Gastrocnemius medialis (tissue), 4 donors: ENCODE data around the gene CFAP44. TPM values are rescaled to one million over a fixed set of nuclear protein-coding genes. Genes with fewer than 3 reads are reported as not detected.

ENCODE experiments used
- ATAC-seq, 2 donors: fragments of 150-250 bp; one replicate each; pipeline ENCODE4 v1.9.1; 2016
- DNase-seq, 2 donors: peaks; one replicate each; pipeline ENCODE4 v3.0.0-alpha.2; 2019
- H3K27ac ChIP-seq, 4 donors: fragments of 200-600 bp; sonication (generic); 1 replicate in 1 of 4; 2 replicates in 3 of 4; pipeline ENCODE4 v1.5.1; 2016 to 2018; ENCODE audit warnings: mild to moderate bottlenecking in 2 of 4, moderate library complexity in 1 of 4
- H3K27me3 ChIP-seq, 3 donors: fragments of 200-600 bp; sonication (generic) in 2 of 3; 1 replicate in 1 of 3; 2 replicates in 2 of 3; pipeline versions ENCODE4 v1.5.1 to v1.6.0; 2016 to 2019; ENCODE audit warnings: mild to moderate bottlenecking in 1 of 3, moderate library complexity in 1 of 3
- H3K36me3 ChIP-seq, 2 donors: fragments of 200-600 bp; sonication (generic) in 1 of 2; one replicate each; pipeline ENCODE4 v1.5.1; 2017 to 2018
- H3K4me1 ChIP-seq, 2 donors: fragments of 200-600 bp; sonication (generic) in 1 of 2; one replicate each; pipeline ENCODE4 v1.5.1; 2016 to 2017; ENCODE audit warnings: mild to moderate bottlenecking in 2 of 2
- H3K4me3 ChIP-seq, 4 donors: fragments of 200-600 bp; sonication (generic) in 3 of 4; 1 replicate in 1 of 4; 2 replicates in 3 of 4; pipeline ENCODE4 v1.5.1; 2016 to 2019; ENCODE audit warnings: mild to moderate bottlenecking in 2 of 4
- H3K9me3 ChIP-seq, 3 donors: fragments of 200-600 bp; sonication (generic) in 2 of 3; 1 replicate in 1 of 3; 2 replicates in 2 of 3; pipeline ENCODE4 v1.5.1; 2016 to 2019
- CTCF ChIP-seq, 5 experiments: fragments of 450-650 bp in 3 of 5; fragments of 200-600 bp in 2 of 5; sonication (generic) in 2 of 5; IDR thresholded peaks in 4 of 5; conservative IDR thresholded peaks in 1 of 5; 1 replicate in 4 of 5; 2 replicates in 1 of 5; pipeline ENCODE4 v1.5.1; 2016 to 2019; ENCODE audit warnings: antibody characterized with exemption in 5 of 5, mild to moderate bottlenecking in 3 of 5, moderate library complexity in 3 of 5
- POLR2A ChIP-seq, 2 donors: fragments of 450-650 bp; IDR thresholded peaks; one replicate each; pipeline ENCODE4 v1.6.1; 2017; ENCODE audit warnings: antibody characterized with exemption in 2 of 2, mild to moderate bottlenecking in 2 of 2, moderate library complexity in 2 of 2
- in situ Hi-C, 4 donors: fragments of 200-750 bp; cut with MboI; loops; one replicate each; pipeline versions ENCODE4 v1.15.0 to v1.8.0; 2017; ENCODE audit warnings: low sequenced_read_pairs in 4 of 4
- intact Hi-C: fragments of 100-400 bp; cut with DNase I; formaldehyde crosslinking; loops from one replicate; pipeline ENCODE4 v1.15.1; 2023; ENCODE audit warnings: low total_unique reads
- total RNA-seq, 4 donors: library from RNA; depleted of rRNA; stranded (reverse); fragments of >200 nt; gene quantifications; one replicate each; pipeline versions ENCODE4 v1.1.0 to v1.2.3, GENCODE V29; 2016

Gene CFAP44
- total RNA-seq, 4 donors from 2014 or later, result 0.40 to 2.3 (median 0.97) TPM

- DNase-seq, result no peak
- H3K4me3 ChIP-seq, result no peak overlapping the region
- TF ChIP-seq POLR2A (IDR thresholded peaks at IDR 0.05), result no peak
- TF ChIP-seq CTCF (IDR thresholded peaks at IDR 0.05 in 4 of 5, conservative IDR thresholded peaks at IDR 0.05 in 1 of 5), result no peak
- H3K9me3 ChIP-seq, result no peaks in the 10 kb centered on the region
- H3K27ac ChIP-seq, result no peak overlapping the region
- H3K36me3 ChIP-seq, result no peaks in the 10 kb centered on the region
- ATAC-seq, result no peak
- in situ Hi-C loops, result no loop called here
- H3K27me3 ChIP-seq, result no peaks in the 10 kb centered on the region
- H3K4me1 ChIP-seq, result no peaks in the 10 kb centered on the region
- intact Hi-C loops, result no loop called here
These were observed 1.7 kb downstream of the CFAP44 start for GRCh38 chr3:113439606-113440005.

- H3K4me1 ChIP-seq, result no peaks in the 10 kb centered on the region
- H3K27ac ChIP-seq, result no peak overlapping the region
- DNase-seq, result no peak
- no peaks in the 10 kb centered on the region for H3K9me3 ChIP-seq
- intact Hi-C loops, result no loop called here
- H3K36me3 ChIP-seq, result no peaks in the 10 kb centered on the region
- in situ Hi-C loops, result no loop called here
- TF ChIP-seq CTCF (IDR thresholded peaks at IDR 0.05 in 4 of 5, conservative IDR thresholded peaks at IDR 0.05 in 1 of 5), result no peak
- TF ChIP-seq POLR2A (IDR thresholded peaks at IDR 0.05), result no peak
- no peaks in the 10 kb centered on the region for H3K27me3 ChIP-seq
- ATAC-seq, result no peak
- no peak overlapping the region for H3K4me3 ChIP-seq
These were observed 3.1 kb downstream of the CFAP44 start for GRCh38 chr3:113438224-113438623.

GRCh38 chr3:113437411-113437810, 3.9 kb downstream of the CFAP44 start:
- H3K4me1 ChIP-seq, result no peaks in the 10 kb centered on the region
- ATAC-seq, result no peak
- no peak overlapping the region for H3K27ac ChIP-seq
- in situ Hi-C loops (no loop called here), intact Hi-C loops (no loop called here)
- H3K27me3 ChIP-seq, result no peaks in the 10 kb centered on the region
- no peaks in the 10 kb centered on the region for H3K9me3 ChIP-seq
- TF ChIP-seq CTCF (IDR thresholded peaks at IDR 0.05 in 4 of 5, conservative IDR thresholded peaks at IDR 0.05 in 1 of 5) (no peak), POLR2A (IDR thresholded peaks at IDR 0.05) (no peak)
- no peaks in the 10 kb centered on the region for H3K36me3 ChIP-seq
- DNase-seq, result no peak
- H3K4me3 ChIP-seq, result no peak overlapping the region

- no peak overlapping the region for H3K4me3 ChIP-seq
- no peak for ATAC-seq
- H3K27me3 ChIP-seq, result no peaks in the 10 kb centered on the region
- DNase-seq, result no peak
- H3K27ac ChIP-seq, result no peak overlapping the region
- no peaks in the 10 kb centered on the region for H3K36me3 ChIP-seq
- no peak for TF ChIP-seq POLR2A (IDR thresholded peaks at IDR 0.05)
- no peak for TF ChIP-seq CTCF (IDR thresholded peaks at IDR 0.05 in 4 of 5, conservative IDR thresholded peaks at IDR 0.05 in 1 of 5)
- intact Hi-C loops, result no loop called here
- in situ Hi-C loops, result no loop called here
- H3K9me3 ChIP-seq, result no peaks in the 10 kb centered on the region
- no peaks in the 10 kb centered on the region for H3K4me1 ChIP-seq
These were observed 4.5 kb downstream of the CFAP44 start for GRCh38 chr3:113436809-113437208.

- H3K27me3 ChIP-seq, result no peaks in the 10 kb centered on the region
- H3K27ac ChIP-seq, result no peak overlapping the region
- in situ Hi-C loops (no loop called here), intact Hi-C loops (no loop called here)
- DNase-seq (no peak), ATAC-seq (no peak)
- no peak for TF ChIP-seq CTCF (IDR thresholded peaks at IDR 0.05 in 4 of 5, conservative IDR thresholded peaks at IDR 0.05 in 1 of 5)
- H3K4me1 ChIP-seq, result no peaks in the 10 kb centered on the region
- no peak overlapping the region for H3K4me3 ChIP-seq
- H3K9me3 ChIP-seq, result no peaks in the 10 kb centered on the region
- H3K36me3 ChIP-seq, result peaks cover 0 to 4% of the 10 kb centered on the region in 2 donors
These were observed 9.5 kb downstream of the CFAP44 start for GRCh38 chr3:113431811-113432210.
